Umbilical cord (tissue), 1 donor: ENCODE data around the gene IGSF9. TPM values are rescaled to one million over a fixed set of nuclear protein-coding genes. Genes with fewer than 3 reads are reported as not detected.

Experiments
- total RNA-seq: library from RNA; depleted of rRNA; stranded (reverse); fragments of >200 nt; gene quantifications from one replicate; pipeline ENCODE4 v1.2.3, GENCODE V29; 2014; ENCODE audit warnings: low replicate concordance; ENCODE audit not compliant: insufficient read depth

Gene IGSF9
- total RNA-seq, 1 donor from 2014 or later, result 3.4 TPM

Other genes with a start within 250 kb of the IGSF9 start
- 0.48 TPM for gene CRP, start 231.0 kb downstream of the IGSF9 start, total RNA-seq
- 20.2 TPM for gene DUSP23, start 164.7 kb downstream of the IGSF9 start, total RNA-seq
- 14.7 TPM for gene FCRL6, start 143.3 kb downstream of the IGSF9 start, total RNA-seq
- 4.3 TPM for gene SLAMF8, start 118.7 kb downstream of the IGSF9 start, total RNA-seq
- gene VSIG8, start 83.0 kb downstream of the IGSF9 start, total RNA-seq, result not detected
- 13.2 TPM for gene CFAP45, start 45.4 kb downstream of the IGSF9 start, total RNA-seq
- gene TAGLN2, start 20.1 kb downstream of the IGSF9 start, total RNA-seq, result 60.7 TPM
- 1.9 TPM for gene SLAMF9, start 8.6 kb upstream of the IGSF9 start, total RNA-seq
- gene PIGM, start 86.4 kb upstream of the IGSF9 start, total RNA-seq, result 7.9 TPM
- 4.6 TPM for gene KCNJ10, start 124.5 kb upstream of the IGSF9 start, total RNA-seq
- not detected for gene KCNJ9, start 135.9 kb upstream of the IGSF9 start, total RNA-seq
- gene IGSF8, start 153.0 kb upstream of the IGSF9 start, total RNA-seq, result 8.2 TPM
- gene ATP1A2, start 170.1 kb upstream of the IGSF9 start, total RNA-seq, result 11.1 TPM
- 0.96 TPM for gene ATP1A4, start 206.0 kb upstream of the IGSF9 start, total RNA-seq
- gene CASQ1, start 245.0 kb upstream of the IGSF9 start, total RNA-seq, result not detected